ENCODE results near the gene CDHR2. TPM values are rescaled to one million over a fixed set of nuclear protein-coding genes. Genes with fewer than 3 reads are reported as not detected.

CDHR2 gene
- total RNA-seq, 2 donors from 2014 or later = 0.37 to 0.89 TPM

DNA sequence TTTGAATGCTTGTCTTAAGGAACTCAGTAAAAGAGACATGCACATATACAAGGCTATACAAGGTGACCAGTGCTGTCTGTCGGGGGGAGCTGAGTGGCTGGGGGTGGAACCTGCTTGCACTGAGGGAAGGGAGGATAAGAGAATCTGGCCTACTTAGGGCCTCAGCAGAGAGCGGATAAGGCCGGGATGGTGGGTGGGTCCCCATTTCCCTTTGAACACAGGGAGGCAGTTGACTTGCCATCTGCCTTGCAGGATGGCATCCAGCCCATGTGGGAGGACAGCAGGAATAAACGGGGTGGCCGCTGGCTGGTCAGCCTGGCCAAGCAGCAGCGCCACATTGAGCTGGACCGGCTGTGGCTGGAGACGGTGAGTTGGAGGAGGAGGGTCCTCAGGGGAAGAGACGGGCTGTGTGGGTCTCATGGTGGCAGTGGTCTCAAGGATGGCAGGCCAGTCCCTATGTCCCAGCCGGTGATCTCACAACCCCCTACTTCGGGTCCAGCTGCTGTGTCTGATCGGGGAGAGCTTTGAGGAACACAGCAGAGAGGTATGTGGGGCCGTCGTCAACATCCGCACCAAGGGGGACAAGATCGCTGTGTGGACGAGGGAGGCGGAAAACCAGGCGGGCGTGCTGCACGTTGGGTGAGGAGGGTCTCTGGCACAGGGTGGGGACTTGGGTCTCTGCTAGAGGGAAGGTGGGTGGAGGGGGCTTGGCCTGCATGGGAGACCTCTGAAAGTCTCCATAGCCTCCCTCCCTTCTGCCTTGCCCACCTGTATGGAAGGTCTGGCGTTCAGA is 95.9 kb downstream of the CDHR2 start:
- Mint-ChIP-seq H3K4me3 (no peak overlapping the region), H3K36me3 (ENCODE audit: low read depth) (no peaks in the 10 kb centered on the region), H3K4me1 (peaks cover 32% of the 10 kb centered on the region), H3K27me3 (ENCODE audit: insufficient read depth) (no peaks in the 10 kb centered on the region), H3K27ac (no peak overlapping the region), H3K9me3 (no peaks in the 10 kb centered on the region)
- H3K36me3 ChIP-seq (ENCODE audit: control insufficient read depth, insufficient read depth, low read length) = no peaks in the 10 kb centered on the region
- H3K9me3 ChIP-seq (ENCODE audit: control insufficient read depth, low read length) = no peaks in the 10 kb centered on the region
- no peak overlapping the region for H3K4me3 ChIP-seq (ENCODE audit: low read length)
- H3K4me1 ChIP-seq (ENCODE audit: control insufficient read depth, insufficient read depth, low read length) = no peaks in the 10 kb centered on the region
- H3K27me3 ChIP-seq (ENCODE audit: control insufficient read depth, insufficient read depth, low read length, poor library complexity, severe bottlenecking) = no peaks in the 10 kb centered on the region
- 94 to 97% methylated on average over 5 to 22 of the region's 22 CpGs for WGBS, 2 experiments (ENCODE audit: insufficient coverage in 1 of 2, insufficient read length in 1 of 2)
- DNase-seq = no peak
- no peak overlapping the region for H3K9ac ChIP-seq (ENCODE audit: extremely low read depth, low read length, poor library complexity, severe bottlenecking)
- TF ChIP-seq, protein P1, sequence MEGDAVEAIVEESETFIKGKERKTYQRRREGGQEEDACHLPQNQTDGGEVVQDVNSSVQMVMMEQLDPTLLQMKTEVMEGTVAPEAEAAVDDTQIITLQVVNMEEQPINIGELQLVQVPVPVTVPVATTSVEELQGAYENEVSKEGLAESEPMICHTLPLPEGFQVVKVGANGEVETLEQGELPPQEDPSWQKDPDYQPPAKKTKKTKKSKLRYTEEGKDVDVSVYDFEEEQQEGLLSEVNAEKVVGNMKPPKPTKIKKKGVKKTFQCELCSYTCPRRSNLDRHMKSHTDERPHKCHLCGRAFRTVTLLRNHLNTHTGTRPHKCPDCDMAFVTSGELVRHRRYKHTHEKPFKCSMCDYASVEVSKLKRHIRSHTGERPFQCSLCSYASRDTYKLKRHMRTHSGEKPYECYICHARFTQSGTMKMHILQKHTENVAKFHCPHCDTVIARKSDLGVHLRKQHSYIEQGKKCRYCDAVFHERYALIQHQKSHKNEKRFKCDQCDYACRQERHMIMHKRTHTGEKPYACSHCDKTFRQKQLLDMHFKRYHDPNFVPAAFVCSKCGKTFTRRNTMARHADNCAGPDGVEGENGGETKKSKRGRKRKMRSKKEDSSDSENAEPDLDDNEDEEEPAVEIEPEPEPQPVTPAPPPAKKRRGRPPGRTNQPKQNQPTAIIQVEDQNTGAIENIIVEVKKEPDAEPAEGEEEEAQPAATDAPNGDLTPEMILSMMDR (conservative IDR thresholded peaks at IDR 0.05) = no peak
- no peak overlapping the region for H3K27ac ChIP-seq (ENCODE audit: low read depth, low read length)

Small RNAs within 50 kb of the gene (microRNA-seq; reads per million reads assigned to microRNA genes)
- not detected for gene MIR4281 (ENCODE audit: borderline microRNAs expressed)

Other genes starting within 250 kb of the CDHR2 start
- gene KIAA1191, start 187.6 kb upstream of the CDHR2 start, total RNA-seq = 100 to 1,000 TPM; 135 to 172 TPM
- 10 to 100 TPM; 10.2 to 11.4 TPM for gene ARL10, start 183.9 kb upstream of the CDHR2 start, total RNA-seq
- 10 to 100 TPM; 18.6 to 31.3 TPM for gene NOP16, start 160.7 kb upstream of the CDHR2 start, total RNA-seq
- 100 to 1,000 TPM; 101 to 102 TPM for gene HIGD2A, start 160.6 kb upstream of the CDHR2 start, total RNA-seq
- 10 to 100 TPM; 40.9 to 49.7 TPM for gene CLTB, start 132.8 kb upstream of the CDHR2 start, total RNA-seq
- 10 to 100 TPM; 42.9 to 53.0 TPM for gene FAF2, start 101.0 kb upstream of the CDHR2 start, total RNA-seq
- 100 to 1,000 TPM; 150 to 173 TPM for gene RNF44, start 11.9 kb upstream of the CDHR2 start, total RNA-seq
- 1 to 10 TPM; 4.5 to 4.9 TPM for gene GPRIN1, start 60.8 kb downstream of the CDHR2 start, total RNA-seq
- 1 to 10 TPM in 1 of 2 donors, under 1 TPM in 1; 0.22 to 1.8 TPM for gene SNCB, start 81.2 kb downstream of the CDHR2 start, total RNA-seq
- gene EIF4E1B, start 81.3 kb downstream of the CDHR2 start, total RNA-seq = 1 to 10 TPM; 1.4 to 2.0 TPM
- 10 to 100 TPM; 49.3 to 50.3 TPM for gene TSPAN17, start 98.1 kb downstream of the CDHR2 start, total RNA-seq

Measured in endodermal cell (in vitro differentiated cells).